WTC11 (cell line): ENCODE results near the gene PRRT1. TPM values are rescaled to one million over a fixed set of nuclear protein-coding genes. Genes with fewer than 3 reads are reported as not detected.

ENCODE experiments used
- ATAC-seq: fragments of 200-7000 bp; cut with Tn5 transposase; 2 replicates; pipeline ENCODE4 v1.10.0; 2021; ENCODE audit warnings: mild to moderate bottlenecking, moderate library complexity
- CTCF ChIA-PET: fragments of 300-600 bp; sonication (Branson Sonifier 250); formaldehyde crosslinking; loops from one replicate; lab custom pipeline; 2021; ENCODE audit warnings: antibody characterized with exemption; lab: Charles Lee
- POLR2A ChIA-PET: fragments of 350-600 bp; sonication (Branson Sonifier 250); formaldehyde crosslinking; loops from one replicate; lab custom pipeline; 2021; ENCODE audit warnings: antibody characterized with exemption; lab: Charles Lee
- DNase-seq: peaks from one replicate; pipeline ENCODE4 v3.0.0; 2021; ENCODE audit warnings: low spot score
- H3K27ac Mint-ChIP-seq: 2 replicates; pipeline ENCODE4 v1.8.0; 2021; ENCODE audit warnings: mixed read lengths
- H3K27me3 Mint-ChIP-seq: 2 replicates; pipeline ENCODE4 v1.8.0; 2021; ENCODE audit warnings: low read depth, mild to moderate bottlenecking, moderate library complexity, mixed read lengths
- H3K36me3 Mint-ChIP-seq: 2 replicates; pipeline ENCODE4 v1.8.0; 2021; ENCODE audit warnings: mixed read lengths
- H3K4me1 Mint-ChIP-seq: 2 replicates; pipeline ENCODE4 v1.8.0; 2022; ENCODE audit warnings: mixed read lengths
- H3K4me3 Mint-ChIP-seq: 2 replicates; pipeline ENCODE4 v1.8.0; 2021; ENCODE audit warnings: mild to moderate bottlenecking, moderate library complexity, mixed read lengths
- H3K9me3 Mint-ChIP-seq: 2 replicates; pipeline ENCODE4 v1.8.0; 2021; ENCODE audit warnings: mixed read lengths
- FOXK1 ChIP-seq: sonication (generic); formaldehyde crosslinking; IDR thresholded peaks from 2 replicates; pipeline ENCODE4 v1.8.0; 2022; ENCODE audit warnings: mild to moderate bottlenecking, moderate library complexity, missing genetic modification reagents
- GABPB1 ChIP-seq: sonication (generic); formaldehyde crosslinking; IDR thresholded peaks from 2 replicates; pipeline ENCODE4 v1.8.1; 2023; ENCODE audit warnings: mild to moderate bottlenecking, missing genetic modification reagents
- IRF2 ChIP-seq: sonication (generic); formaldehyde crosslinking; IDR thresholded peaks from 2 replicates; pipeline ENCODE4 v1.8.0; 2022; ENCODE audit warnings: low read depth, missing genetic modification reagents, borderline replicate concordance
- JAZF1 ChIP-seq: fragments of 250-450 bp; sonication (Bioruptor Pico); IDR thresholded peaks from 2 replicates; pipeline ENCODE4 v1.9.0; 2021; ENCODE audit warnings: moderate library complexity, mild to moderate bottlenecking, inconsistent platforms
- MAX ChIP-seq: sonication (generic); formaldehyde crosslinking; IDR thresholded peaks from 2 replicates; pipeline ENCODE4 v1.8.0; 2022; ENCODE audit warnings: mild to moderate bottlenecking, missing genetic modification reagents
- MLX ChIP-seq: sonication (generic); formaldehyde crosslinking; IDR thresholded peaks from 2 replicates; pipeline ENCODE4 v1.8.1; 2023; ENCODE audit warnings: mild to moderate bottlenecking, missing genetic modification reagents, moderate library complexity
- NFATC4 ChIP-seq: fragments of 250-450 bp; sonication (Bioruptor Pico); IDR thresholded peaks from 2 replicates; pipeline ENCODE4 v1.9.0; 2021; ENCODE audit warnings: mild to moderate bottlenecking
- NFYB ChIP-seq: sonication (generic); formaldehyde crosslinking; conservative IDR thresholded peaks from 2 replicates; pipeline ENCODE4 v1.8.0; 2022; ENCODE audit warnings: low read depth, missing genetic modification reagents
- TCF7 ChIP-seq: sonication (generic); formaldehyde crosslinking; IDR thresholded peaks from 2 replicates; pipeline ENCODE4 v1.8.0; 2022; ENCODE audit warnings: mild to moderate bottlenecking, low read depth, missing genetic modification reagents, moderate library complexity
- TEAD1 ChIP-seq: sonication (generic); formaldehyde crosslinking; IDR thresholded peaks from 2 replicates; pipeline ENCODE4 v1.8.0; 2022; ENCODE audit warnings: mild to moderate bottlenecking, missing genetic modification reagents
- ZBTB21 ChIP-seq: sonication (generic); formaldehyde crosslinking; IDR thresholded peaks from 2 replicates; pipeline ENCODE4 v1.8.1; 2023; ENCODE audit warnings: mild to moderate bottlenecking, missing genetic modification reagents, borderline replicate concordance
- ZNF416 ChIP-seq: fragments of 250-450 bp; sonication (Bioruptor Pico); IDR thresholded peaks from 2 replicates; pipeline ENCODE4 v1.9.0; 2021; ENCODE audit warnings: mild to moderate bottlenecking, inconsistent platforms
- ZNF512 ChIP-seq: sonication (generic); formaldehyde crosslinking; IDR thresholded peaks from 2 replicates; pipeline ENCODE4 v1.8.1; 2022; ENCODE audit warnings: missing genetic modification reagents, borderline replicate concordance
- total RNA-seq: library from RNA; stranded (reverse); gene quantifications from 3 replicates; pipeline ENCODE4 v1.2.3, GENCODE V29; 2021
- TF ChIP-seq, protein P1 (sequence below): fragments of 250-450 bp; sonication (Bioruptor Pico); IDR thresholded peaks from 2 replicates; pipeline ENCODE4 v1.9.0; 2021; ENCODE audit warnings: moderate library complexity, mild to moderate bottlenecking, inconsistent platforms, borderline replicate concordance
- TF ChIP-seq, protein P2 (sequence below): sonication (generic); formaldehyde crosslinking; IDR thresholded peaks from 2 replicates; pipeline ENCODE4 v1.8.0; 2022; ENCODE audit warnings: mild to moderate bottlenecking, missing genetic modification reagents
- TF ChIP-seq, protein P3 (sequence below): sonication (generic); formaldehyde crosslinking; IDR thresholded peaks from 2 replicates; pipeline ENCODE4 v1.8.1; 2022; ENCODE audit warnings: low read depth, mild to moderate bottlenecking, moderate library complexity, missing genetic modification reagents, borderline replicate concordance
- TF ChIP-seq, protein P4 (sequence below): sonication (generic); formaldehyde crosslinking; IDR thresholded peaks from 2 replicates; pipeline ENCODE4 v1.8.1; 2023; ENCODE audit warnings: mild to moderate bottlenecking, moderate library complexity, missing genetic modification reagents

Gene PRRT1
- total RNA-seq, 1 experiment from 2014 or later: 1.6 TPM

DNA sequence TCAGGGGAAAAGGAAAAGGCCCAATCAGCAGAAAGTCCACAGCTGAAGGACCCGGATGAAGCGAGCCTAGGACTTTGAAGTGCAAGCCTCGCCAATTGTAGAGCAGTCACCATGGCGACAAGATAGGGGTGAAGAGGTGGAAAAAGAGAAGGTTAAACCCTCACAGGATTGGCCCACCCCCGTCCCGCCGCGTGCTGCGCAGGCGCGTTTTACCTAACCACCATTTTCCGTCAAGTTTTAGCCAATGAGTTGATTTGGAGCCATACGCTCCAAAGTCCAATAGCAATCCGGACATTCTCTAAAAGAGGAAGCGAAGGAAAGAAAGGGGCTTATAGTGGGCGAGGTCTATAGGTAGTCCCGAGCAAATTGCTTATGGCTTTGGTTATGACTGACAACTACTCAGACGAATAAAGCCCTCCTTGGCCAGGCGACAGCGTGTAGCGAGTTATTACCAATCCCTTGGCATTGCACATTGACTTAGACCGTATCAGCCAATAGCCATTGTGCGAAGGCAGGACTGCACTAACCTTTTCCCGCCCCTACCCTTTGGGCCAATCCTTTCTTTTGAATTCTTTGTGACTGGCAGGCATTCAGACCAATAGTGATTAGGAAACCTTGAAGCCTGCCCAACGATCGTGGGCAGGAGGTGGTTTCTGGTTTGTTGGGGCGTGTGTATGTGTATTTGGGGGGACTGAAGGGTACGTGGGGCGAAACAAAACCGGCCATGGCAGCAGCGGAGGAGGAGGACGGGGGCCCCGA, 26.2 kb upstream of the PRRT1 start, which contains the start of gene RNF5:
Gene RNF5, plus strand, starts transcription at position 618 of the 759 bp plus-strand sequence. Its CDS starts 107 bp downstream, at position 725.
- peaks cover 38% of the 10 kb centered on the region for H3K4me1 Mint-ChIP-seq
- ChIA-PET POLR2A (interaction anchor here (0.6 to 3.7 kb wide), 9 partner anchors 10 to 794 kb away, joined by 3 to 25 read pairs (median 5); partner anchors contain the start of genes FKBPL, GPSM3 and PBX2), CTCF (interaction anchor here (0.6 to 2.6 kb wide), 12 partner anchors 10 to 488 kb away, joined by 3 to 30 read pairs (median 4); partner anchors contain the start of gene GPSM3)
- peak within 1 kb of the TSS; percentile 98 for H3K27ac Mint-ChIP-seq
- TF ChIP-seq IRF2 (CRISPR knock-in tag) (no peak), NFATC4 (CRISPR knock-in tag) (no peak), MAX (peak; percentile 24; the same call in 1 of the 2 replicates), GABPB1 (0 out of 2 replicates have a peak, but pooled peaks have one; percentile 29), ZNF512 (CRISPR knock-in tag) (no peak), TEAD1 (CRISPR knock-in tag) (no peak), FOXK1 (CRISPR knock-in tag) (0 out of 2 replicates have a peak, but pooled peaks have one; percentile 17), ZBTB21 (no peak), NFYB (CRISPR knock-in tag) (peak; percentile 89), TCF7 (CRISPR knock-in tag) (no peak), JAZF1 (no peak), MLX (CRISPR knock-in tag) (no peak), ZNF416 (CRISPR knock-in tag) (no peak)
- TF ChIP-seq, protein P1, sequence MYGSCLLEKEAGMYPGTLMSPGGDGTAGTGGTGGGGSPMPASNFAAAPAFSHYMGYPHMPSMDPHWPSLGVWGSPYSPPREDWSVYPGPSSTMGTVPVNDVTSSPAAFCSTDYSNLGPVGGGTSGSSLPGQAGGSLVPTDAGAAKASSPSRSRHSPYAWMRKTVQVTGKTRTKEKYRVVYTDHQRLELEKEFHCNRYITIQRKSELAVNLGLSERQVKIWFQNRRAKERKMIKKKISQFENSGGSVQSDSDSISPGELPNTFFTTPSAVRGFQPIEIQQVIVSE: no peak
- TF ChIP-seq, protein P2, sequence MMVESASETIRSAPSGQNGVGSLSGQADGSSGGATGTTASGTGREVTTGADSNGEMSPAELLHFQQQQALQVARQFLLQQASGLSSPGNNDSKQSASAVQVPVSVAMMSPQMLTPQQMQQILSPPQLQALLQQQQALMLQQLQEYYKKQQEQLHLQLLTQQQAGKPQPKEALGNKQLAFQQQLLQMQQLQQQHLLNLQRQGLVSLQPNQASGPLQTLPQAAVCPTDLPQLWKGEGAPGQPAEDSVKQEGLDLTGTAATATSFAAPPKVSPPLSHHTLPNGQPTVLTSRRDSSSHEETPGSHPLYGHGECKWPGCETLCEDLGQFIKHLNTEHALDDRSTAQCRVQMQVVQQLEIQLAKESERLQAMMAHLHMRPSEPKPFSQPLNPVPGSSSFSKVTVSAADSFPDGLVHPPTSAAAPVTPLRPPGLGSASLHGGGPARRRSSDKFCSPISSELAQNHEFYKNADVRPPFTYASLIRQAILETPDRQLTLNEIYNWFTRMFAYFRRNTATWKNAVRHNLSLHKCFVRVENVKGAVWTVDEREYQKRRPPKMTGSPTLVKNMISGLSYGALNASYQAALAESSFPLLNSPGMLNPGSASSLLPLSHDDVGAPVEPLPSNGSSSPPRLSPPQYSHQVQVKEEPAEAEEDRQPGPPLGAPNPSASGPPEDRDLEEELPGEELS: 0 out of 2 replicates have a peak, but pooled peaks have one; percentile 8
- TF ChIP-seq, protein P3, sequence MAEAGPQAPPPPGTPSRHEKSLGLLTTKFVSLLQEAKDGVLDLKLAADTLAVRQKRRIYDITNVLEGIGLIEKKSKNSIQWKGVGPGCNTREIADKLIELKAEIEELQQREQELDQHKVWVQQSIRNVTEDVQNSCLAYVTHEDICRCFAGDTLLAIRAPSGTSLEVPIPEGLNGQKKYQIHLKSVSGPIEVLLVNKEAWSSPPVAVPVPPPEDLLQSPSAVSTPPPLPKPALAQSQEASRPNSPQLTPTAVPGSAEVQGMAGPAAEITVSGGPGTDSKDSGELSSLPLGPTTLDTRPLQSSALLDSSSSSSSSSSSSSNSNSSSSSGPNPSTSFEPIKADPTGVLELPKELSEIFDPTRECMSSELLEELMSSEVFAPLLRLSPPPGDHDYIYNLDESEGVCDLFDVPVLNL: no peak
- TF ChIP-seq, protein P4, sequence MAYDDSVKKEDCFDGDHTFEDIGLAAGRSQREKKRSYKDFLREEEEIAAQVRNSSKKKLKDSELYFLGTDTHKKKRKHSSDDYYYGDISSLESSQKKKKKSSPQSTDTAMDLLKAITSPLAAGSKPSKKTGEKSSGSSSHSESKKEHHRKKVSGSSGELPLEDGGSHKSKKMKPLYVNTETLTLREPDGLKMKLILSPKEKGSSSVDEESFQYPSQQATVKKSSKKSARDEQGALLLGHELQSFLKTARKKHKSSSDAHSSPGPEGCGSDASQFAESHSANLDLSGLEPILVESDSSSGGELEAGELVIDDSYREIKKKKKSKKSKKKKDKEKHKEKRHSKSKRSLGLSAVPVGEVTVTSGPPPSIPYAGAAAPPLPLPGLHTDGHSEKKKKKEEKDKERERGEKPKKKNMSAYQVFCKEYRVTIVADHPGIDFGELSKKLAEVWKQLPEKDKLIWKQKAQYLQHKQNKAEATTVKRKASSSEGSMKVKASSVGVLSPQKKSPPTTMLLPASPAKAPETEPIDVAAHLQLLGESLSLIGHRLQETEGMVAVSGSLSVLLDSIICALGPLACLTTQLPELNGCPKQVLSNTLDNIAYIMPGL: no peak
- DNase-seq: peak; percentile 94
- ATAC-seq: peak; percentile 78
- peak within 1 kb of the TSS; percentile 82 for H3K4me3 Mint-ChIP-seq
- peaks cover 23% of the 10 kb centered on the region for H3K36me3 Mint-ChIP-seq
- H3K27me3 Mint-ChIP-seq: no peaks in the 10 kb centered on the region
- no peaks in the 10 kb centered on the region for H3K9me3 Mint-ChIP-seq
